ENCODE data around the gene STPG1. TPM values are rescaled to one million over a fixed set of nuclear protein-coding genes. Genes with fewer than 3 reads are reported as not detected.

STPG1 gene
- total and polyA plus RNA-seq, 2 donors (not counting 3 experiments of a cell fraction or from before 2014, with no cell fraction given) = 6.3 to 10.2 TPM

DNA sequence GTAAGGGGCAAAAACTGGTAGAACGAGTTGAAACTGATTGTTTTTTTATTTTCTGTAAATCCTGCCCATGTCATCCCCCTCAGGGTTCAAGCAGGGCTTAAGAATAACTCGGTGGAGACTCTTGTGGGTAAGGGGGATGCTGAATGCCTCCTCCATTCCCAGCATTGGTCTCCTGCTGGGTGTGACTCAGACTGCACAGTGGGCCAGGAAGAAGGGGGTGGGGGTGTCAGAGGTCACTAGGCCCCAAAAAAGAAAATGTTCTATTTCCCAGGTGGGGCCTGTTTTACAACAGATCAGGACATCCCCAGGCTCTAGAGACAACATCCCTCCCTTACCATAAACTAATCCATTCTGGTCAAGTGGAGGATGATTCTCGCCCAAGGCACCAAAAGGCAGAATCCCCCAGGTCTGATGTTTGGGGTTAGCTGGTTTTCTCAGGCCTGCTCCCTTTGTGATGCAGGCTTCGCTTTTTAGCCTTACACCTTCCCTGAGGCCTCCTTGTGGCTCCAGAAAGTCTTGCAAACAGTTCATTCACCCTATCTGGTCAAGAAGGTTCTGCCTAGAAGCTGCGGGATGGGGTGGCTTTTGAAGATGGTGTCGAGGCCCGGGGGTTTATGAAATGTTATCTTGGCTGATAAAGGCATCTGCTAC lies 105.1 kb downstream of the STPG1 start:
- no TSS peak for BruUV-seq (replicated peaks)
- no peaks in the 10 kb centered on the region for H3K36me3 ChIP-seq (ENCODE audit: control insufficient read depth in 2 of 2, extremely low read depth in 1 of 2, insufficient read depth in 2 of 2, low read length in 2 of 2)
- H3K4me1 ChIP-seq (ENCODE audit: control insufficient read depth, extremely low read depth, insufficient read depth, low read length) = no peaks in the 10 kb centered on the region
- dilution Hi-C loops (cut with MboI; ENCODE audit: extremely low pct_ligation_motif_present, low sequenced_read_pairs) (no loop called here), intact Hi-C loops (cut with micrococcal nuclease) (no loop called here)
- DNase-seq (ENCODE audit: low read depth, low spot score) (no peak), FAIRE-seq (no peak)
- H2AFZ ChIP-seq (ENCODE audit: low read depth, low read length) = no peak overlapping the region
- ChIA-PET CTCF (interaction anchor here (0.9 to 2.9 kb wide), 7 partner anchors 13 to 109 kb away, joined by 4 to 19 read pairs (median 5); no protein-coding TSS in a partner anchor), POLR2A (no interaction called here)
- H3K9me1 ChIP-seq (replicated peaks; ENCODE audit: control insufficient read depth, extremely low read depth, insufficient read depth, low read length) = no peaks in the 10 kb centered on the region
- no peak overlapping the region for H3K27ac ChIP-seq (ENCODE audit: insufficient read depth, low read depth, low read length)
- H4K20me1 ChIP-seq (replicated peaks; ENCODE audit: control insufficient read depth, extremely low read depth, insufficient read depth, low read length) = no peaks in the 10 kb centered on the region
- TF ChIP-seq POLR2AphosphoS5 (IDR thresholded peaks at IDR 0.05; ENCODE audit: insufficient read depth, low read depth, low read length) = no peak
- TF ChIP-seq, protein P1, sequence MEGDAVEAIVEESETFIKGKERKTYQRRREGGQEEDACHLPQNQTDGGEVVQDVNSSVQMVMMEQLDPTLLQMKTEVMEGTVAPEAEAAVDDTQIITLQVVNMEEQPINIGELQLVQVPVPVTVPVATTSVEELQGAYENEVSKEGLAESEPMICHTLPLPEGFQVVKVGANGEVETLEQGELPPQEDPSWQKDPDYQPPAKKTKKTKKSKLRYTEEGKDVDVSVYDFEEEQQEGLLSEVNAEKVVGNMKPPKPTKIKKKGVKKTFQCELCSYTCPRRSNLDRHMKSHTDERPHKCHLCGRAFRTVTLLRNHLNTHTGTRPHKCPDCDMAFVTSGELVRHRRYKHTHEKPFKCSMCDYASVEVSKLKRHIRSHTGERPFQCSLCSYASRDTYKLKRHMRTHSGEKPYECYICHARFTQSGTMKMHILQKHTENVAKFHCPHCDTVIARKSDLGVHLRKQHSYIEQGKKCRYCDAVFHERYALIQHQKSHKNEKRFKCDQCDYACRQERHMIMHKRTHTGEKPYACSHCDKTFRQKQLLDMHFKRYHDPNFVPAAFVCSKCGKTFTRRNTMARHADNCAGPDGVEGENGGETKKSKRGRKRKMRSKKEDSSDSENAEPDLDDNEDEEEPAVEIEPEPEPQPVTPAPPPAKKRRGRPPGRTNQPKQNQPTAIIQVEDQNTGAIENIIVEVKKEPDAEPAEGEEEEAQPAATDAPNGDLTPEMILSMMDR (IDR thresholded peaks at IDR 0.05; ENCODE audit: extremely low read depth in 1 of 2, insufficient read depth in 1 of 2, low read depth in 1 of 2, low read length in 2 of 2) = peak in 1 of 2 donors; percentile 17
- H3K9me3 ChIP-seq (replicated peaks; ENCODE audit: control insufficient read depth, insufficient read depth, low read length) = no peaks in the 10 kb centered on the region
- H3K79me2 ChIP-seq (ENCODE audit: control insufficient read depth, insufficient read depth, low read length) = no peaks in the 10 kb centered on the region
- H3K9ac ChIP-seq (replicated peaks; ENCODE audit: extremely low read depth, insufficient read depth, low read length) = no peak overlapping the region
- H3K4me3 ChIP-seq (replicated peaks in 1 of 3; ENCODE audit: insufficient read depth in 1 of 3, low read depth in 1 of 3, low read length in 3 of 3) = no peak overlapping the region
- H3K4me2 ChIP-seq (ENCODE audit: insufficient read depth, low read length) = no peak overlapping the region
- peaks cover 9 to 20% of the 10 kb centered on the region in 2 experiments for H3K27me3 ChIP-seq (ENCODE audit: control insufficient read depth in 2 of 2, insufficient read depth in 2 of 2, low read length in 2 of 2)

Other genes with a start within 250 kb of the STPG1 start
- not detected in 2 replicates for gene IFNLR1, start 226.5 kb downstream of the STPG1 start, total RNA-seq
- gene IFNLR1, start 226.5 kb downstream of the STPG1 start, polyA plus RNA-seq = 0.01 TPM in 1 of 2 replicates, not detected in the other
- not detected in 2 replicates for gene GRHL3, start 94.4 kb downstream of the STPG1 start, total RNA-seq
- gene GRHL3, start 94.4 kb downstream of the STPG1 start, polyA plus RNA-seq = not detected in 2 replicates
- gene NIPAL3, start 2.0 kb upstream of the STPG1 start, total RNA-seq = 14.8 and 16.0 TPM in 2 replicates
- gene NIPAL3, start 2.0 kb upstream of the STPG1 start, polyA plus RNA-seq = 15.1 and 15.5 TPM in 2 replicates
- 2.7 and 5.1 TPM in 2 replicates for gene RCAN3, start 89.1 kb upstream of the STPG1 start, total RNA-seq
- gene RCAN3, start 89.1 kb upstream of the STPG1 start, polyA plus RNA-seq = 0.76 and 0.99 TPM in 2 replicates
- gene NCMAP, start 142.3 kb upstream of the STPG1 start, total RNA-seq = not detected in 2 replicates
- gene NCMAP, start 142.3 kb upstream of the STPG1 start, polyA plus RNA-seq = not detected in 2 replicates
- 157 and 163 TPM in 2 replicates for gene SRRM1, start 229.5 kb upstream of the STPG1 start, total RNA-seq
- gene SRRM1, start 229.5 kb upstream of the STPG1 start, polyA plus RNA-seq = 30.9 and 39.7 TPM in 2 replicates

All from endothelial cell of umbilical vein (primary cell).